ENCODE measurements around the gene UBALD1. TPM values are rescaled to one million over a fixed set of nuclear protein-coding genes. Genes with fewer than 3 reads are reported as not detected.

Gene UBALD1
- total RNA-seq, 1 experiment from 2014 or later: 15.6 TPM

- in situ Hi-C loops (cut with HindIII; ENCODE audit: low sequenced_read_pairs): no loop called here
- DNase-seq (ENCODE audit: low spot score): no peak
Observed at GRCh38 chr16:4618645-4619418, 4.1 kb upstream of the UBALD1 start.

- no peak for DNase-seq (ENCODE audit: low spot score)
- in situ Hi-C loops (cut with HindIII; ENCODE audit: low sequenced_read_pairs): no loop called here
Observed at GRCh38 chr16:4617880-4618279, 3.2 kb upstream of the UBALD1 start.

GRCh38 chr16:4616047-4616811 lies 1.5 kb upstream of the UBALD1 start:
- DNase-seq (ENCODE audit: low spot score): peak; percentile 100
- in situ Hi-C loops (cut with HindIII; ENCODE audit: low sequenced_read_pairs): no loop called here

GRCh38 chr16:4615384-4616046 lies 827 bp upstream of the UBALD1 start:
- DNase-seq (ENCODE audit: low spot score): no peak
- in situ Hi-C loops (cut with HindIII; ENCODE audit: low sequenced_read_pairs): no loop called here

- in situ Hi-C loops (cut with HindIII; ENCODE audit: low sequenced_read_pairs): no loop called here
- no peak for DNase-seq (ENCODE audit: low spot score)
Observed at GRCh38 chr16:4613636-4614570, 785 bp downstream of the UBALD1 start.

- in situ Hi-C loops (cut with HindIII; ENCODE audit: low sequenced_read_pairs): no loop called here
- no peak for DNase-seq (ENCODE audit: low spot score)
Observed at GRCh38 chr16:4612977-4613635, 1.6 kb downstream of the UBALD1 start.

GRCh38 chr16:4612474-4612931 lies 2.2 kb downstream of the UBALD1 start:
- in situ Hi-C loops (cut with HindIII; ENCODE audit: low sequenced_read_pairs): no loop called here
- DNase-seq (ENCODE audit: low spot score): no peak

- no peak for DNase-seq (ENCODE audit: low spot score)
- in situ Hi-C loops (cut with HindIII; ENCODE audit: low sequenced_read_pairs): no loop called here
Observed at GRCh38 chr16:4611337-4612021, 3.2 kb downstream of the UBALD1 start.

- in situ Hi-C loops (cut with HindIII; ENCODE audit: low sequenced_read_pairs): no loop called here
- DNase-seq (ENCODE audit: low spot score): no peak
Observed at GRCh38 chr16:4610011-4611005, 4.4 kb downstream of the UBALD1 start.

- DNase-seq (ENCODE audit: low spot score): no peak
- in situ Hi-C loops (cut with HindIII; ENCODE audit: low sequenced_read_pairs): no loop called here
Observed at GRCh38 chr16:4609200-4610010, 5.3 kb downstream of the UBALD1 start.

- DNase-seq (ENCODE audit: low spot score): no peak
- in situ Hi-C loops (cut with HindIII; ENCODE audit: low sequenced_read_pairs): no loop called here
Observed at GRCh38 chr16:4608704-4608980, 6.0 kb downstream of the UBALD1 start.

- in situ Hi-C loops (cut with HindIII; ENCODE audit: low sequenced_read_pairs): no loop called here
Observed at GRCh38 chr16:4607841-4608703, 6.6 kb downstream of the UBALD1 start.

GRCh38 chr16:4606354-4606753 lies 8.3 kb downstream of the UBALD1 start:
- no peak for DNase-seq (ENCODE audit: low spot score)
- in situ Hi-C loops (cut with HindIII; ENCODE audit: low sequenced_read_pairs): no loop called here

More at GRCh38 chr16:4607841-4608703, 6.6 kb downstream of the UBALD1 start:
- no peak for DNase-seq (ENCODE audit: low spot score)

GRCh38 chr16:4604401-4604800 lies 10.3 kb downstream of the UBALD1 start:
- in situ Hi-C loops (cut with HindIII; ENCODE audit: low sequenced_read_pairs): no loop called here
- no peak for DNase-seq (ENCODE audit: low spot score)

- no peak for DNase-seq (ENCODE audit: low spot score)
- in situ Hi-C loops (cut with HindIII; ENCODE audit: low sequenced_read_pairs): no loop called here
Observed at GRCh38 chr16:4603624-4604170, 11.0 kb downstream of the UBALD1 start.
